Prostate gland (tissue), 2 donors: Measurements from ENCODE around the gene TRAPPC2B. TPM values are rescaled to one million over a fixed set of nuclear protein-coding genes. Genes with fewer than 3 reads are reported as not detected.

ENCODE experiments used
- DNase-seq: peaks from one replicate; pipeline ENCODE4 v3.0.0-alpha.2; 2019; ENCODE audit warnings: low spot score
- H3K27ac ChIP-seq, 2 donors: fragments of 200-600 bp; sonication (generic); 2 replicates each; pipeline ENCODE4 v1.5.1; 2017 to 2019
- H3K27me3 ChIP-seq: fragments of 200-600 bp; sonication (generic); replicated peaks from 2 replicates; pipeline ENCODE4 v1.5.1; 2019; ENCODE audit not compliant: insufficient read depth
- H3K36me3 ChIP-seq, 2 donors: fragments of 200-600 bp; sonication (generic); 1 replicate in 1 of 2; 2 replicates in 1 of 2; pipeline versions ENCODE4 v1.5.1 to v1.8.1; 2017 to 2019
- H3K4me1 ChIP-seq: fragments of 200-600 bp; sonication (generic); replicated peaks from 2 replicates; pipeline ENCODE4 v1.5.1; 2019
- H3K4me3 ChIP-seq, 2 donors: fragments of 200-600 bp; sonication (generic); 2 replicates each; pipeline ENCODE4 v1.5.1; 2017 to 2019
- H3K9me3 ChIP-seq: fragments of 200-600 bp; sonication (generic); 2 replicates; pipeline ENCODE4 v1.5.1; 2017
- POLR2A ChIP-seq: fragments of 450-650 bp; IDR thresholded peaks from one replicate; pipeline ENCODE4 v1.6.1; 2016; ENCODE audit warnings: antibody characterized with exemption, mild to moderate bottlenecking
- POLR2AphosphoS5 ChIP-seq: sonication (generic); formaldehyde crosslinking; IDR thresholded peaks from one replicate; pipeline ENCODE4 v1.6.1; 2017; ENCODE audit warnings: antibody characterized with exemption
- WGBS: methylation state at CpG from one replicate; pipeline ENCODE4 v1.1.5; 2018; 5-methylcytosine and 5-hydroxymethylcytosine counted together
- intact Hi-C: fragments of 100-400 bp; cut with DNase I; formaldehyde crosslinking; loops from one replicate; pipeline ENCODE4 v1.14.2; 2022
- total RNA-seq, 2 donors: library from RNA; depleted of rRNA; stranded (reverse); fragments of >200 nt; gene quantifications; one replicate each; pipeline ENCODE4 v1.1.0, GENCODE V29; 2016
- TF ChIP-seq, protein P1 (sequence below), 4 experiments: fragments of 200-600 bp in 2 of 4; fragments of 450-650 bp in 2 of 4; sonication (generic) in 2 of 4; IDR thresholded peaks; 1 replicate in 3 of 4; 2 replicates in 1 of 4; pipeline ENCODE4 v1.5.1; 2016 to 2019; ENCODE audit warnings: antibody characterized with exemption in 4 of 4, mild to moderate bottlenecking in 2 of 4, moderate library complexity in 2 of 4

Gene TRAPPC2B
- total RNA-seq, 2 donors from 2014 or later: 14.0 to 24.7 TPM

DNA sequence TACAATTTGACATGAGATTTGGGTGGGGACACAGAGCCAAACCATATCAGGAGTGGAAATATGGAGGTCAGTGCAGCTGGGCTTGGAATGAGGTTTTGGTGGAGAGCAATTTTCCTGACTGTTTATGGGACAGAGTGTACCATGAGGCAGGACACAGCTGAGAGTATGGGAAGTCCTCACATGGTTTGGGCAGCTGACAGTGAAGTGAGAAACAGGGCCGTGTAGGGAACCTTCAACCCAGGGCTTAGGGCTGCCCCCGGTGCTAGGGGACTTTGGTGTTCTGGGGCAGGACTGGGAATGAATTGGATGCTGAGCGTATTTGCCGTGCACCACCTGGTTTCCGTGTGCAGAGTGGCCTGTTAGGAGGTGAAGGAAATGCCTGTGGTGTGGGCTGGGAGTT lies 32.4 kb downstream of the TRAPPC2B start:
- WGBS: 77% methylated on average over 5 of the region's 5 CpGs
- intact Hi-C loops: no loop called here
- H3K27me3 ChIP-seq: no peaks in the 10 kb centered on the region
- H3K36me3 ChIP-seq: peaks cover 11 to 14% of the 10 kb centered on the region in 2 donors
- no peak overlapping the region for H3K4me3 ChIP-seq
- no peaks in the 10 kb centered on the region for H3K9me3 ChIP-seq
- H3K27ac ChIP-seq: no peak overlapping the region
- DNase-seq: no peak
- no peaks in the 10 kb centered on the region for H3K4me1 ChIP-seq
- no peak for TF ChIP-seq POLR2AphosphoS5
- TF ChIP-seq, protein P1, sequence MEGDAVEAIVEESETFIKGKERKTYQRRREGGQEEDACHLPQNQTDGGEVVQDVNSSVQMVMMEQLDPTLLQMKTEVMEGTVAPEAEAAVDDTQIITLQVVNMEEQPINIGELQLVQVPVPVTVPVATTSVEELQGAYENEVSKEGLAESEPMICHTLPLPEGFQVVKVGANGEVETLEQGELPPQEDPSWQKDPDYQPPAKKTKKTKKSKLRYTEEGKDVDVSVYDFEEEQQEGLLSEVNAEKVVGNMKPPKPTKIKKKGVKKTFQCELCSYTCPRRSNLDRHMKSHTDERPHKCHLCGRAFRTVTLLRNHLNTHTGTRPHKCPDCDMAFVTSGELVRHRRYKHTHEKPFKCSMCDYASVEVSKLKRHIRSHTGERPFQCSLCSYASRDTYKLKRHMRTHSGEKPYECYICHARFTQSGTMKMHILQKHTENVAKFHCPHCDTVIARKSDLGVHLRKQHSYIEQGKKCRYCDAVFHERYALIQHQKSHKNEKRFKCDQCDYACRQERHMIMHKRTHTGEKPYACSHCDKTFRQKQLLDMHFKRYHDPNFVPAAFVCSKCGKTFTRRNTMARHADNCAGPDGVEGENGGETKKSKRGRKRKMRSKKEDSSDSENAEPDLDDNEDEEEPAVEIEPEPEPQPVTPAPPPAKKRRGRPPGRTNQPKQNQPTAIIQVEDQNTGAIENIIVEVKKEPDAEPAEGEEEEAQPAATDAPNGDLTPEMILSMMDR (IDR thresholded peaks at IDR 0.05): no peak
- no peak for TF ChIP-seq POLR2A

DNA sequence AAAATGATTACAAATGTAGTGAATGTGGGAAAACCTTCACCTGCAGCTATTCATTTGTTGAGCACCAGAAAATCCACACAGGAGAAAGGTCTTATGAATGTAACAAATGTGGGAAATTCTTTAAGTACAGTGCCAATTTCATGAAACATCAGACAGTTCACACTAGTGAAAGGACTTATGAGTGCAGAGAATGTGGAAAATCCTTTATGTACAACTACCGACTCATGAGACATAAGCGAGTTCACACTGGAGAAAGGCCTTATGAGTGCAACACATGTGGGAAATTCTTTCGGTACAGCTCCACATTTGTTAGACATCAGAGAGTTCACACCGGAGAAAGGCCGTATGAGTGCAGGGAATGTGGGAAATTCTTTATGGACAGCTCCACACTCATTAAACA lies 35.5 kb downstream of the TRAPPC2B start:
- TF ChIP-seq POLR2AphosphoS5: no peak
- TF ChIP-seq POLR2A: no peak
- TF ChIP-seq, protein P1 (IDR thresholded peaks at IDR 0.05): no peak
- intact Hi-C loops: no loop called here
- DNase-seq: no peak
- WGBS: 94% methylated on average over 5 of the region's 5 CpGs
- Histone ChIP-seq H3K27me3 (no peaks in the 10 kb centered on the region), H3K4me1 (no peaks in the 10 kb centered on the region), H3K4me3 (no peak overlapping the region), H3K36me3 (peaks cover 11 to 14% of the 10 kb centered on the region in 2 donors), H3K9me3 (no peaks in the 10 kb centered on the region), H3K27ac (no peak overlapping the region)

DNA sequence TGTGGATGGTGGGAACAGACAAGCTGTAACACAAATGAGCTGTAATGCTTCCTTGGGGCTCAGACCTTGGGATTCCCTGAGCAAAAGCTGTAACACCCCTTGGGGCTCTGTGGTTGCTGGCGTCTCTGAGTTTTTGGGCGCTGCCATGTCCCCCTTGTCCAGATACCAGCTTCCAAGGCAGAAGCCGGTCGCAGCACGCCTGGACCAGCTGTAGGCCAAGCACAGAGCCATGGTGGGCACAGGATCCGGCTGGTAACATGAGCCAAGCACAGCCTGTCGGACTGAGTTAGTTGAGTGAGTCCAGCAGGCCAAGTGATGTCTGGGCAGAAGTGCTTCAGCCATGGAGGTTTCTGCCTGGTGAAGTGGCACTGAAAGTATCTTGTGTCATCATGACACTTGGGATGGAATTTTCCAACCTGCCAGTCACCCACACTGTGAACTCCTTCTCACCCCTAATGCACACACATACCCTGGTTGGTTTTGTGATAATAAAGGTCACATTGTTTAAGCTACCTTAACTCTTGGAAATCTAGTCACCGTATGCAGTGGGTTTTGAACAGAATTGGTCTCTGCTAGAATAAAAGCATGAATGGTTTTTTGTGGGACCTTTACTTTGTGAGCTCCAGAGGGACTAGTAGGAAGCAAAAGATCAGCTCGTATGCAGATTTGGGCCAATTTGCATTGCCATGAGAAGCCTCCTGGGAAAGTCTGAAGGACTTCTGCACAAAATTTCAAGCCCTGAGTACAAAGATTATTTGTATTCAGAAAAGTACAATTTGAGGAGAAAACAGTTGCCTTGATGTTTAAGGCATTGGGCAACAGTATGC lies 40.6 kb downstream of the TRAPPC2B start:
- TF ChIP-seq POLR2AphosphoS5: no peak
- TF ChIP-seq, protein P1 (IDR thresholded peaks at IDR 0.05): no peak
- intact Hi-C loops: no loop called here

DNA sequence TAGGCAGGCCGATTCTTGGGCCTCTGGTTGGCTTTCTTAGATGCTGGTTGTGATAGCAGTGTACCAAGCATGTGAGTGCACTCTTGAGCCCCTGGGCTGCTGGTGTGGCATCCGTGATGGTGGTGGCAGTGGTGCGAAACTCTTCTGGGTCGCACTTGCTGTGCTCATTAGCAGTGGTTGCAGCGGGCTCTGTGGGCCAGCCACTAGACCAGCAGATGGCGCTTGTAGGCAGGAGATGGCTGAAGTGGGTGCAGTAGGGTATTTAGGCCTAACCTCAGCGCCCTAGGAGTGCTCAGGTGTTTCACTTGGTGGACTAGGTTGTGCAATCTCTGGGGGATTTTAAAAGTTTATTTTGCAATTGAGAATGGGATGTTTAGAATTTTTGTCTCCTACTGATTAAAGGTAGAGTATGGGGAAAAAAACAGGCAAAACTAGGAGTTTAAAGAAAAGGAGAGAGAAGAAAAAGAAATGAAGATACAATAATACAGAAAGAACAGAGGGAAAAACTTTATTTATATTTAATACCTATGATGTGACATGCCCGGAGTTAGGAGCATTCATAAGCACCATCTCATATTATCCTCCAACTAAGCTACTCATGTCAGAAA lies 43.3 kb downstream of the TRAPPC2B start:
- Histone ChIP-seq H3K9me3 (no peaks in the 10 kb centered on the region), H3K4me3 (no peak overlapping the region), H3K4me1 (no peaks in the 10 kb centered on the region), H3K36me3 (no peaks in the 10 kb centered on the region), H3K27me3 (no peaks in the 10 kb centered on the region), H3K27ac (no peak overlapping the region)
- intact Hi-C loops: no loop called here
- TF ChIP-seq, protein P1 (IDR thresholded peaks at IDR 0.05): peak in 3 of 4 experiments; percentile 42 to 54 (median 47)
- TF ChIP-seq POLR2AphosphoS5: no peak
- no peak for TF ChIP-seq POLR2A
- 16% methylated on average over 8 of the region's 8 CpGs for WGBS
- DNase-seq: peak; percentile 31

More for the DNA sequence above, 40.6 kb downstream of the TRAPPC2B start:
- WGBS: 88% methylated on average over 8 of the region's 9 CpGs
- H3K27me3 ChIP-seq: no peaks in the 10 kb centered on the region
- H3K27ac ChIP-seq: no peak overlapping the region
- peaks cover 2% of the 10 kb centered on the region in 2 donors for H3K36me3 ChIP-seq
- H3K4me1 ChIP-seq: no peaks in the 10 kb centered on the region
- H3K4me3 ChIP-seq: no peak overlapping the region
- no peak for DNase-seq
- H3K9me3 ChIP-seq: no peaks in the 10 kb centered on the region
